ENCODE results near the gene CRABP2.

CRABP2 gene

GRCh38 chr1:156670359-156670758 lies 35.0 kb downstream of the CRABP2 start:
- no peaks in the 10 kb centered on the region for H3K36me3 ChIP-seq (ENCODE audit: insufficient read depth, low read length)
- H3K27me3 ChIP-seq (ENCODE audit: insufficient read depth, low read length), result peaks cover 7% of the 10 kb centered on the region; the same call in 1 of the 2 replicates
- H3K9ac ChIP-seq (ENCODE audit: low read length), result no peak overlapping the region
- H3K9me3 ChIP-seq (ENCODE audit: low read length), result no peaks in the 10 kb centered on the region
- H3K9me2 ChIP-seq (ENCODE audit: low read depth, low read length), result no peaks in the 10 kb centered on the region
- H3K79me2 ChIP-seq (ENCODE audit: insufficient read depth, low read length), result no peaks in the 10 kb centered on the region
- H3F3A ChIP-seq (ENCODE audit: insufficient read depth, low read length), result no peaks in the 10 kb centered on the region
- no peaks in the 10 kb centered on the region for H3K4me1 ChIP-seq (ENCODE audit: insufficient read depth, low read length, severe bottlenecking)
- no peak overlapping the region for H3K27ac ChIP-seq (ENCODE audit: low read depth, low read length, poor library complexity, severe bottlenecking)
- H3K4me3 ChIP-seq (ENCODE audit: low read depth, low read length, poor library complexity, severe bottlenecking), result no peak overlapping the region
- no peak overlapping the region for H2AFZ ChIP-seq (ENCODE audit: low read length)
- no peaks in the 10 kb centered on the region for H4K20me1 ChIP-seq (ENCODE audit: insufficient read depth, low read length)
- TF ChIP-seq CTCF (IDR thresholded peaks at IDR 0.05; ENCODE audit: low read length) (no peak), EZH2 (IDR thresholded peaks at IDR 0.05; ENCODE audit: borderline replicate concordance, low read length) (no peak)
- H3K4me2 ChIP-seq (ENCODE audit: low read length), result no peak overlapping the region

GRCh38 chr1:156669794-156670193 lies 35.6 kb downstream of the CRABP2 start:
- H3K4me3 ChIP-seq (ENCODE audit: low read depth, low read length, poor library complexity, severe bottlenecking), result no peak overlapping the region
- H3K9me3 ChIP-seq (ENCODE audit: low read length), result no peaks in the 10 kb centered on the region
- TF ChIP-seq CTCF (IDR thresholded peaks at IDR 0.05; ENCODE audit: low read length) (no peak), EZH2 (IDR thresholded peaks at IDR 0.05; ENCODE audit: borderline replicate concordance, low read length) (no peak)
- H3K9me2 ChIP-seq (ENCODE audit: low read depth, low read length), result no peaks in the 10 kb centered on the region
- H3K4me2 ChIP-seq (ENCODE audit: low read length), result no peak overlapping the region
- no peaks in the 10 kb centered on the region for H3K36me3 ChIP-seq (ENCODE audit: insufficient read depth, low read length)
- no peak overlapping the region for H3K27ac ChIP-seq (ENCODE audit: low read depth, low read length, poor library complexity, severe bottlenecking)
- H3K9ac ChIP-seq (ENCODE audit: low read length), result no peak overlapping the region
- no peak overlapping the region for H2AFZ ChIP-seq (ENCODE audit: low read length)
- H3F3A ChIP-seq (ENCODE audit: insufficient read depth, low read length), result no peaks in the 10 kb centered on the region
- H3K27me3 ChIP-seq (ENCODE audit: insufficient read depth, low read length), result peaks cover 9% of the 10 kb centered on the region; the same call in 1 of the 2 replicates
- H4K20me1 ChIP-seq (ENCODE audit: insufficient read depth, low read length), result no peaks in the 10 kb centered on the region
- no peaks in the 10 kb centered on the region for H3K79me2 ChIP-seq (ENCODE audit: insufficient read depth, low read length)
- H3K4me1 ChIP-seq (ENCODE audit: insufficient read depth, low read length, severe bottlenecking), result no peaks in the 10 kb centered on the region

- Histone ChIP-seq H3K9me2 (ENCODE audit: low read depth, low read length) (no peaks in the 10 kb centered on the region), H2AFZ (ENCODE audit: low read length) (no peak overlapping the region), H3K27ac (ENCODE audit: low read depth, low read length, poor library complexity, severe bottlenecking) (no peak overlapping the region), H3K9me3 (ENCODE audit: low read length) (no peaks in the 10 kb centered on the region), H4K20me1 (ENCODE audit: insufficient read depth, low read length) (no peaks in the 10 kb centered on the region), H3K27me3 (ENCODE audit: insufficient read depth, low read length) (peaks cover 9% of the 10 kb centered on the region; the same call in 1 of the 2 replicates), H3K36me3 (ENCODE audit: insufficient read depth, low read length) (no peaks in the 10 kb centered on the region), H3K4me3 (ENCODE audit: low read depth, low read length, poor library complexity, severe bottlenecking) (no peak overlapping the region), H3K79me2 (ENCODE audit: insufficient read depth, low read length) (no peaks in the 10 kb centered on the region), H3F3A (ENCODE audit: insufficient read depth, low read length) (no peaks in the 10 kb centered on the region), H3K4me2 (ENCODE audit: low read length) (no peak overlapping the region), H3K4me1 (ENCODE audit: insufficient read depth, low read length, severe bottlenecking) (no peaks in the 10 kb centered on the region), H3K9ac (ENCODE audit: low read length) (no peak overlapping the region)
- TF ChIP-seq EZH2 (IDR thresholded peaks at IDR 0.05; ENCODE audit: borderline replicate concordance, low read length) (no peak), CTCF (IDR thresholded peaks at IDR 0.05; ENCODE audit: low read length) (no peak)
Measured at GRCh38 chr1:156668801-156669637, 36.4 kb downstream of the CRABP2 start.
